SU-DHL-6 (cell line): ENCODE data around the gene MAGEA9.
"Not testable (repeated sequence)": the region's sequence is repeated elsewhere in the genome, so short reads cannot be mapped to it uniquely, and the experiment has no call there.

Experiments used
- CTCF ChIP-seq: fragments of 200-600 bp; sonication (generic); IDR thresholded peaks from one replicate; pipeline ENCODE4 v1.5.1; 2017; ENCODE audit warnings: antibody characterized with exemption, mild to moderate bottlenecking, low read length, moderate library complexity; ENCODE audit not compliant: insufficient read depth, poor library complexity, severe bottlenecking
- EZH2phosphoT487 ChIP-seq: fragments of 200-600 bp; sonication (generic), shearing (Covaris generic); conservative IDR thresholded peaks from 2 replicates; pipeline ENCODE4 v1.6.1; 2018; ENCODE audit warnings: mild to moderate bottlenecking, antibody characterized with exemption, low read length, moderate library complexity, mixed read lengths

GRCh38 chrX:149836728-149837127 lies 55.0 kb downstream of the MAGEA9 start:
- not testable (repeated sequence) for TF ChIP-seq CTCF, EZH2phosphoT487
